SKM-1 (cell line): ENCODE measurements around the gene NAGS.
"Not testable (repeated sequence)": the region's sequence is repeated elsewhere in the genome, so short reads cannot be mapped to it uniquely, and the experiment has no call there.

ENCODE experiments used
- DNase-seq: peaks from one replicate; lab custom pipeline; 2025; ENCODE audit not compliant: unreplicated experiment; lab: John Stamatoyannopoulos, UW

NAGS gene

GRCh38 chr17:44004077-44004760 lies at the start of gene NAGS:
TSS of gene NAGS (plus strand) at chr17:44004622. CDS start at chr17:44004664, 42 bp downstream.
- DNase-seq: no peak

- DNase-seq: no peak
Measured at GRCh38 chr17:43956222-43956621, 48.2 kb upstream of the NAGS start.

DNA sequence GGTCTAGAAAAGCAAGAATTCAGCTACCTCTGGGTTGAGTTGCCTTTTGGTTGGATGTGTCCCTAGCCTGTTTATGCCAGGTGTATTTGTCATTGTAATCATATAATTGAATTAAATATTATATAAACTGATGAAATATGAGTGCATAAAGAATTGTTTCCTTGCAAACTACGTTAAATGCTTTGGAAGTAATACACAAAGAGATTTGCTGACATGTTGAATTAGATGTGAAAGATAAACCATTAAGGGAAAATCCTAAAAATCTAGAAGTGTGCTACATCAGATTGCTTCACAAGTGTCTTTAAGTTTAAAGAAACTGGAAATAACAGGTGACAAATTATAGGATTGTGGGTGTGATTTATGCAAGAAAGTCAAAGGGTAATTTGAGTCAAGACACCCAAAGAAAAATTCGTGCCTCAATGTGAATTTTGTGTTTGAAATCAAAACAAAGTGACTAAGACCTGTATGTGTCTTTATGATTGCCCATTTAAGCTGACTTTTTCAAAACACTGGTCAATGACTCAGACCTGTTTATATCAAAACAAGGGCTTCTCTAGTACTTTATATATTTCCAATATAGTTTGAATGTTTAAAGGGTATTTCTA lies 45.6 kb upstream of the NAGS start:
- no peak for DNase-seq

DNA sequence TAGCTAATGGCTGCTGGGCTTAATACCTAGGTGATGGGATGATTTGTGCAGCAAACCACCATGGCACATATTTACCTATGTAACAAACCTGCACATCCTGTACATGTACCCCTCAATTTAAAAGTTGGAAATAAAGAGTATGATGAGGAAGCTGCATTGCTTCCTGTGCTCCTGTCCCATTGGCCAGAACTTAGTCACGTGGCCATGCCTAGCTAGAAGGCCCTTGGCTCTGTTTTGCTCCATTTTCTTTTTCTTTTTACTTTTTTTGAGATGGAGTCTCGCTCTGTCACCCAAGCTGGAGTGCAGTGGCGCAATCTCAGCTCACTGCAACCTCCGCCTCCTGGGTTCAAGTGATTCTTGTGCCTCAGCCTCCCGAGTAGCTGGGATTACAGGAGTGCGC lies 43.1 kb upstream of the NAGS start:
- DNase-seq: not testable (repeated sequence)

DNA sequence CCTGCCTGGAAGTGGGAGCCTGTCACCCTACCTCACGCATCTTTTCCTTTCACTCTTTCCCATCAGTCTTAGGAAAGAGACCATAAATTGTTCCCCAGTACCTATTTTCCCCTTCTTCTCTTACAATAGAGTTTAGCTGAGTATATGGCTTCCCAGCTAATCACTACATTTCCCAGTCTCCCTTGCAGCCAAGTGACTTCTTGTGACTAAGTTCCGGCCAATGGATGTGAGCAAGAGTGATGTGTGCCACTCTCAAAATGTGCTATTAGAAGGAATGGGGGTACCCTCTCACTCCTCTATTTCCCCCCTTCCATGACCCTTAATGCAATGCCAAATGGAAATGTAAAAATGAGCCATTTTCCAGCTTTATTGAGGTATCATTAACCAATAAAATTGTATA lies 42.5 kb upstream of the NAGS start:
- no peak for DNase-seq

- DNase-seq: no peak
Measured at GRCh38 chr17:43962479-43962878, 41.9 kb upstream of the NAGS start.

GRCh38 chr17:43966276-43966675 lies 38.1 kb upstream of the NAGS start:
- no peak for DNase-seq

GRCh38 chr17:43967251-43967875 lies 37.1 kb upstream of the NAGS start:
- no peak for DNase-seq

DNA sequence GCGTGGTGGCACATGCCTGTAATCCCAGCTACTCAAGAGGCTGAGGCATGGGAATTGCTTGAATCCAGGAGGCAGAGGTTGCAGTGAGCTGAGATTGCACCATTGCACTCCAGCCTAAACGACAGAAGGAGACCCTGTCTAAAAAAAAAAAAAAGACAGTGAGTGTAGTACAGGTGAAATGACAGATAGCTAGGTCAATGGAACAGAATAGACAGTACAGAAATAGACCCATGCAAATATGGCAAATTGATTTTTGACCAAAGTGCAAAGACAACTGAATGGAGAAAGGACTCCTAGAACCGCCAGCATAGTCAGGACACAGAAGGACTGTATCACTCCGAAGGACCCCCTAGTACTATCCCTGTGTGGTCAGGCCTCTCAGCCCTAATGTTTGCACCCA lies 34.1 kb upstream of the NAGS start:
- DNase-seq: no peak

DNA sequence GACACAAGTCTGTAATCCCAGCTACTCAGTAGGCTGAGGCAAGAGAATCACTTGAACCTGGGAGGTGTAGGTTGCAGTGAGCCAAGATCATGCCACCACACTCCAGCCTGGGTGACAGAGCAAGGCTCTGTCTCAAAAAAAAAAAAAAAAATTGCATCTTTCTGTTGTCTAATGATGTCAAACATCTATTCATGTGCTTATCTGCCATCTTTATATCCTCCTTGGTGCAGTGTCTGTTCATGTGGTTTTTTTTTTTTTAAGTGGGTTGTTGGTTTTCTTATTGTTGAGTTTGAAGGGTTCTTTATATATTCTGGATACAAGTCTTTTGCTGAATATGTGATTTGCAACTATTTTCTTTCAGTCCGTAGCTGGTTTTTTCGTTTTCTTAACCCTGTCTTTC lies 33.0 kb upstream of the NAGS start:
- not testable (repeated sequence) for DNase-seq

GRCh38 chr17:43972444-43973212 lies 31.8 kb upstream of the NAGS start:
- DNase-seq: not testable (repeated sequence)

GRCh38 chr17:43974382-43975266 lies 29.8 kb upstream of the NAGS start:
- DNase-seq: no peak

GRCh38 chr17:43975898-43976297 lies 28.5 kb upstream of the NAGS start:
- DNase-seq: no peak

DNA sequence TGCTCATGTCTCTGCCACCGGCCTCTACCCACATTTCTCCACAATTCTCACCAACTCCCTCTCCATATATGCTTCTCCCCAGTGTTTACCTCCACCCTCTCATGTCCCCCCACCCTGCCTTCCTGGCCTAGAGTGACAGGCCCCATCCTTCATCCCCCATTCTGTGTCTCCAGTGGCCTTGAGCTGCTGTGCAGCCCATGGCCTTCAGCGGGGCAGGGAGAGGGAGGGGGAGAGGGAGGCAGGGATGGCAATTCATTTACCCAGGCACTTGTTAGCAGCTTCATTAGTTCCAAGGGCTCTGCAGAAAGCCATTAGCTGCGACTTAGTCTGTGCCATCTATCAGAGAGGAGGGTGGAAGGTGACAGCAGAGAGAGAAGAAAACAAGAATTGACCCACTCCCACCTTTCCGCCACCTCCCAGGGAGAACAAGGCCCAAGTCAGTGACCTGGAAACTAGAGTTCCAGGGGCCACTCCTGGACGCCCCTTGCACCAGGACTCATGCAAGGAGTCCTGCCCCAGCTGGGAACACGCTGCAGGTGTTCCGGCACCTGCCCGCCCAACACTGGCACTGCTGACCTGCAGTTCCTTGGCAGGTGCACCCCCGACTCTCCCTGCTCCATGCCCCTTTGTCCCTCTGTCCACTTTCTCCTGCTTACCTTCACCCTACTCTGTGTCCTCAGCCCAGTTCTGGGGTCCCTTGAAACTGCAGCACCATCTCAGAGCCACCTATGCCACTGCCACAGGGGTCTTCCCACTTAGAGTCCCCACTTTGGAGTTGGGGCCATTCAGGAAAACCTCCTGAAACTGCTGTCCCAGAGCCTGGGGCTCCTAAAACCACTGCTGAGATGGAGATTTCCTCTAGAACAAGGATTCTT lies 27.2 kb upstream of the NAGS start:
- DNase-seq: no peak

DNA sequence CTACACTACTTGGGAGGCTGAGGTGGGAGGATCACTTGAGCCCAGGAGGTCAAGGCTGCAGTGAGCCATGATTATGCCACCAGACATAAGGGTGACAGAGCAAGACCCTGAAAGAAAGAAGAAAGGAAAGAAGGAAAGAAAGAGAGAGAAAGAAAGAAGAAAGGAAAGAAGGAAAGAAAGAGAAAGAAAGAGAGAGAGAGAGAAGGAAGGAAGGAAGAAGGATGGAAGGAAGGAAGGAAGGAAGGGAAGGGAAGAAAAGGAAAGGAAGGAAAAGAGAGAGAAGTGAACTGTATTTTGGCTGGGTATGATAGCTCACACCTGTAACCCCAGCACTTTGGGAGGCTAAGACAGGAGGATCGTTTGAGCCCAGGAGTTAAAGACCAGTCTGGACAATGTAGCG lies 26.3 kb upstream of the NAGS start:
- DNase-seq: no peak

DNA sequence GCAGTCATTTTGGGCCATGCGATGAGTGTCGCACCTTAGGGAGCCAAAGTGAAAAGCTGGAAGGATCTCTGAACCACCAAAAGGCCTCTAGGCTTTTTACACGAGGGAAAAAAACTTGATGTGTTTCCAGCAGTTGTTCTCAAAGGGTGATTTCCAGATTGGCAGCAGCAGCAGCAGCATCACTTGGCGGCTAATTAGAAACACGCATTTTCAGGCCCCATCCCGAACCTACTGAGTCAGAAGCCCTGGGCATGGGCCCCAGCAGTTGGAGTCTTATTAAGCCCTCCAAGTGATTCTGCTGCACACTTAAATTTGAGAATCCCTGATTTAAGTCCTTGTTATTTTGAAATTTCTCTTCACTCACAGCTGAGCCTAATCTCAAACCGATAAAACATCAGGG lies 25.4 kb upstream of the NAGS start:
- no peak for DNase-seq

DNA sequence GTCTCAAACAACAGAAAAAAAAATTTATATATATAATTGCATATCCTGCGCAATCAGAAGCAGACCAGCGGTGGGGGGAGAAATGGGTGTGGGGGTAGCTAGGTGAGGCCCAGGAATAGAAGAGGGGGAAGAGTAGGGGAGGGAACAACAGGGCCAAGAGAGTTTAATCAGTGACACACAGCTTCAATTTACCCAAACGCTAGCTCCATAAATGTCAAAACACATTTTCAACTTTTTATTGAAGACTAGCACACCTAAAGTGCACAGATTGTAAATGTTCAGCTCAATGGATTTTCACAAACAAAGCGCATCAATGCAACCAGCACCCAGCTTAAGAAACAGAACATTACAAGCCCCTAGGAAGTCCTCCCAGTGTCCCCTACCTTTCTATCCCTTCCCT lies 24.8 kb upstream of the NAGS start:
- DNase-seq: no peak

GRCh38 chr17:43982171-43982570 lies 22.3 kb upstream of the NAGS start:
- no peak for DNase-seq

DNA sequence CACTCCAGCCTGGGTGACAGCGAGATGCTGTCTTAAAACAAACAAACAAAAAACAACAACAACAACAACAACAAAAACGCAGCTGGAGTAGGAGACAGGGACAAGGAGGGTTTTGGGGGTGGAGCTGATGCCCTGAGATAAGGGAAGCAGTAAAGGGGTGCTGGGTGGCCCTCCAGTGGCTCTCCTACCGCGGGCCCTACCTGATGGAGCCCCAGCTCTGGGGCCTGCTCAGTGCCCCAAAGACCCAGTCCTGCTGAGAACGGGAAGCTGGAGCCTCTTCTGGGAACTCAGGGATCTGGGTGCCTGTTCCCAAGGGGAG lies 21.3 kb upstream of the NAGS start:
- DNase-seq: no peak
